Measurements from ENCODE around the gene TRIM17.

The TRIM17 gene

GRCh38 chr1:228416217-228416933 lies at the start of gene TRIM17:
Gene TRIM17 (minus strand): TSS chr1:228416861. CDS start chr1:228415072, 1,789 bp downstream.
- peak in 1 of 14 donors; percentile 23 for DNase-seq

DNA sequence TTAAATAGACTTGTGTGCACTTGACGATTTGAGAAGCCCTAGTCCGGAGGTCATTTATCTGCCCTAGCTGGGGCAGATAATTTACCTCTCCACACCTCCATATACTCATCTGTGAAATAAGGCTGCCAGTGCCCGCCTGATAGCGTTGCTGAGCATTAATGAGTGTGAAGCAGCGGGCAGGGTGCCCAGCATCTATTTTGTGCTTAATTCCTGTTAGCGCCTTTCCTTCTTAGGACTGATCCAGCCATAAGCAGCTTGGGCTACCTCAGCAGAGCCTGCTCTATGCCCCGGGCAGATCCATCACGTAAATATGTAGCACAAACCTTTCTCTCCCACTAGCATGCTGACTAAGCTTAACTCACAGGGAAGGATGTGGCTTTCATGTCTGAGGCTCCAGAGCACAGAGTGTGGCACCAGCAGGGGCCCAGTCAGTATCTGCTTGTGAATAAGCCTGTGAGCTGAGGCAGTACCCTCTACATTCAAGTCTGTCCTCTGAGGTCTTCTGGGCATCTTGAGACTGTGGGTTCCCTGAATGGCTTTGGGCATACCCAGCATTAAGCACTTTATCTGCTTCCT lies 49.0 kb upstream of the TRIM17 start:
- no peak for DNase-seq

DNA sequence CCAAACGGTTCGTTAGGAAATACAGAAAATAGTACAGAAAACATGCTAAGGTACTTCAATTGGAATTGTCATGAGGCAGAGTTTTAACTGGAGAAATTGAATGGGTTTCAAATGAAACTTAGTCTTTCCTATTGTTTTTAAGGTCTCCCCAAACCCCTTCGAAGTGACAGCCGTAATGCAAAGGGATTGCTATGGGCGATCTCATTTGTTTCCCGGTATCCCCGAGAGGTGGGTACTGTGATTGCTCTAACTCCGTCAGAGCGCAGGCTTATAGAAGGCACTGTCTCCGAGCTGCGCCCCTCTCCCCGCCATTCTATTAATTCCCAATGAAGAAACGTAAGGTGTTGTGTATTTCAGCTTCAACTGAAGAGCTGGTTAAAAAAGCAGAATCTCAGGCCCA lies 48.5 kb upstream of the TRIM17 start:
- no peak for DNase-seq

DNA sequence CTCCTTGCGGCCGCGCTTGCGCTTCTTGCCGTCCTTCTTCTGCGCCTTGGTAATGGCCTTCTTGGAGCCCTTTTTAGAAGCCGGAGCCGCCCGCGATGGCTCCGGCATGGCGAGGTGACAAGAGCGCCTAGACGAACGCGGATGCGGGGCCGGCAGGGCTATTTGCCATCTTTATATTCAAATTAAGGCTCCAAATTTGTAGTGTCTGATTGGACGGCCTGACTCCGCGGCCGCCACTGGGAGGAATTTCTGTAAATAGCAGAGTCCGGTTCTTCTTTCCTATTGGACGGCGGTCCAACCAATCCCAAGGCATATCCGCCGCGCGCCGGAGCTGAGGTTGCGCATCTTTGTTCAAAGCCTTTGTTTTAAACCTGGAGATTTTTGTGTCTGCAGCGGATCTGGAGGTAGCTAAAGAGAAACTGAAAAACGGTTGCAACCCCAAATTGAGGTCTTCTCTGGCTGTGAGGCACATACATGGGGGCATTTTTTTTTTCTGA lies 47.9 kb upstream of the TRIM17 start:
- DNase-seq: peak in 13 of 14 donors; percentile 14 to 93 (median 58)

- no peak for DNase-seq
Measured at GRCh38 chr1:228463559-228464455, 47.1 kb upstream of the TRIM17 start.

DNA sequence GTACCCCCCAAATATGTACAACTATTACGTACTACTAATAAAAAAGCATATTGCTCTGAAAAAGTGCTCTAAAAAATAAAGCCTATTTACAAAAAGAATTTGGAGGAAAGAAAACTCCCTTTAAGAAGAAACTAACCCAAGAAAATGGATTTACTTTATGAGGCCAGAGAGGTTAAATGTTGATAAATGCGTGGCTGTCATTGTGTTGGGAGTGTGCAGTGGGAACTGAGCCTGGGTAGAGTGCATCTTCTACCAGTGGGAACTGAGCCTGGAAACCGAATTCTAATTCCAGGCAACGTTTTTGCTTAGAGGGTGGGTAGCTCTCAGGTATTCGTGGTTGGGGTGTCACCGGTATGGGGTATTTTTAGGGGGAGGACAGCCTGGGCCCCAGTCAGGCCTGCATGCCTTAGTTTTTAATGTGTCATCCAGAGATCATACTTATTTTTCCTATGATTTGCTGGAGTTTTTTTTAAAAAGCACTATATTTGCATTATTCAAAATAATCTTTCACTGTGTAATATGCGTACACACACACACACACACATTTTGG lies 46.4 kb upstream of the TRIM17 start:
- no peak for DNase-seq

DNA sequence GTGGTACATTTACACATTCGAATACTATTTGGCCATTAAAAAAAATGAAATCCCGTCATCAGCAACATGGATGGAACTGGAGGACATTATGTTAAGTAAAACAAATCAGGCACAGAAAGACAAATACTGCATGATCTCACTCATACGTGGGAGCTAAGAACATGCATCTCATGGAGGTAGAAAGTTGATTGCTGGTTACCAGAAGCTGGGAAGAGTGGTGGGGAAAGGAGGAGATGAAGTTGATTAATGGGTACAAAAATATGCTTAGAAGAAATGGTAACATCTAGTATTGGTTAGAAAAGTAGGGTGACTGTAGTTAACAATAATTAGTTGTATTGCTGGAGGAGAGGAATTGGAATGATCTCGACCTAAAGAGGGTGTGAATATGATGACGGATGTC lies 45.9 kb upstream of the TRIM17 start:
- no peak for DNase-seq

- DNase-seq: no peak
Measured at GRCh38 chr1:228460821-228461220, 44.2 kb upstream of the TRIM17 start.

GRCh38 chr1:228459091-228459993 lies 42.7 kb upstream of the TRIM17 start:
- peak in 4 of 14 donors; percentile 8 to 79 (median 10) for DNase-seq

DNA sequence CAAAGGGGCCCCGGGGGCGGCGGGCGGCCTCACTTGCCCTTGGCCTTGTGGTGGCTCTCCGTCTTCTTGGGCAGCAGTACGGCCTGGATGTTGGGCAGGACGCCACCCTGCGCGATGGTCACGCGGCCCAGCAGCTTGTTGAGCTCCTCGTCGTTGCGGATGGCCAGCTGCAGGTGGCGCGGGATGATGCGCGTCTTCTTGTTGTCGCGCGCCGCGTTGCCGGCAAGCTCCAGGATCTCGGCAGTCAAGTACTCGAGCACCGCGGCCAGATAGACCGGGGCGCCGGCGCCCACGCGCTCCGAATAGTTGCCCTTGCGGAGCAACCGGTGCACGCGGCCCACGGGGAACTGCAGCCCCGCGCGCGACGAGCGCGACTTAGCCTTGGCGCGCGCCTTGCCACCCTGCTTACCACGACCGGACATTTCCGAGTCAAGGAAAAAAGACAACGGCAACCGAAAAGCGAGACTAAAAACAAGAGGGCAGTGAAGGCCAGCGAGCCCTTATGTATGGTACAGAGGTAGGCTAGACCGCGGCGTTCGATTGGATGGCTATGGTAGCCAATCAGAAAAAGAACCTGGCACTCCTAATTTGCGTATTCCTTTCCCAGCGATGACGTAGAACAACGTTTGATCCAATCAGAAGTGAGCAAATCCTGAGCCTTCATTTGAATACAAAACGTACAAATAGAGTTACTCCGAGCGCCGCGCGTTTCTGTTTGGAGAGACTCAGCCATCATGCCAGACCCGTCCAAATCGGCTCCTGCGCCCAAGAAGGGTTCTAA lies 40.9 kb upstream of the TRIM17 start:
- DNase-seq: peak; percentile 15 to 99 (median 76)

GRCh38 chr1:228457017-228457395 lies 40.3 kb upstream of the TRIM17 start:
- peak in 1 of 14 donors; percentile 59 for DNase-seq

DNA sequence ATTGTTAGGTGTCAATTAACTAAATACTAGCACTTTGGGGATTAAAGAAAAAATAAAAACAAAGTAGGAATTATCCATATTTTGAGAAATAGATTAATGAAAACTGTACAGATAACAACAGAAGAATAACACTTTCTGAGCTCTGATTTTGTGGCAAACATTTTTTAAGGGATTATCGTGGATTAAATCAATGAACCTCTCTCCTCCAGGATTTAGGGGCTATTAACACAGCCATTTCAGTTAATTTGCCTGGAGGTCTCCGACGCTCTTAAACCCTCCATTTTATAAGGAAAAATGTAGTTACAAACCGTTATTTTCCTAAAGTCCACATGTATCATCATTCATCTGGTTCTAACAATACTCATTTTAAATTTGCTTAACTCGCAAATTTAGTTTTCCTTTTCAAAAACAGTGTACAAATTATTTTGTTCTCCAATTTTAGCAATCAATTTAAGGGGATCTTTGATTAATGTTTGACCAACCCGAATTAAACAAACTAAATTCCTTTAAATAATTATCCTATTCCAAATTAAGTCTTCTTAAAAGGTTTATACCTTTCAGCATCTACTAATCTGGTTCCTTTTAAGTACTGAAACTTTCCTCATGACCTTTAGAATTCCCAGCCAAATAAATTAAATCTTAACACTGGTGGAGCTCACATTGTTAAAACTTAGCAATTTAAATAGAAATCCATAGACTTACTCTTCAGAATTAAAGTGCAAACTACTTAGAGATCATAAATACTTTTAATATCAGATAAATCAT lies 39.8 kb upstream of the TRIM17 start:
- DNase-seq: no peak

GRCh38 chr1:228455715-228456114 lies 39.1 kb upstream of the TRIM17 start:
- DNase-seq: peak in 1 of 14 donors; percentile 26

GRCh38 chr1:228454238-228454637 lies 37.6 kb upstream of the TRIM17 start:
- no peak for DNase-seq

- no peak for DNase-seq
Measured at GRCh38 chr1:228453614-228454013, 37.0 kb upstream of the TRIM17 start.

GRCh38 chr1:228453022-228453560 lies 36.4 kb upstream of the TRIM17 start:
- no peak for DNase-seq

DNA sequence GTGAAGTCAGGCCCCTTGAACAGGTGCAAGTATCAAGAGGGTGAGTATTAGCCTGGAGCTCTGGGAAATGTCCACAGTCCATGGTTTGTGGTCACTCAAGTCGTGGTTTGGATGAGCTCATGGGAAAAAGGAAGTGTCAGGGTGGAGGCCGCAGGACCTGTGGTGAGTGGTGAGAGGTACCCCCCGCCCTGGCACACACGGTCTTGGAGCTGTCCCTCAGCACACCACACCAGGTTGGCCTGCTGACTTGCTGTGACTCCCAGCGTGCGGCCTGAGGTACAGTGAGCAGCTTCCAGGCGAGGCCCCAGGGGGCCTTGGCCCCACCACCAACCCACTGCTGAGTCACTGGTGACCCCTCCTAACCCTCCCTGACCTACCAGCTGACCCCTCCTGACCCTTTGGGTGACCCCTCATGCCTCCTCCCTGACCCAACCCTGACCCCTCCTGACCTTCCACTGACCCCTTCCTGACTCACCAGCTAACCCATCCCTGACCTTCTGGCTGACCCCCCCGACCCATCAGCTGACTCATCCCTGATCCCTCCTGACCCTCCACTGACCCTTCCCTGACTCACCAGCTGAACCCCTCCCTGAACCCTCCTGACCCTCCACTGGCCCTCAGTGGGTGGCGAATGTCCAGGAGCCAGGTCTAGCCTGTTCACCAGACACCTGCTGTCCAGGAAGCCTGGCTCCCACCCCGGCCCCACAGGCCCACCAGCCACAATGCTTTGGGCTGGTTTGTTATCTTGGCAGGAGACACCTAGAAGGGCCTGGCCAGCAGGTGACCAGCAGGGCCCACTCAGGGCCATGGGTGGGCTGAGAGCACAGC lies 35.7 kb upstream of the TRIM17 start:
- DNase-seq: no peak

GRCh38 chr1:228450200-228450599 lies 33.5 kb upstream of the TRIM17 start:
- no peak for DNase-seq

DNA sequence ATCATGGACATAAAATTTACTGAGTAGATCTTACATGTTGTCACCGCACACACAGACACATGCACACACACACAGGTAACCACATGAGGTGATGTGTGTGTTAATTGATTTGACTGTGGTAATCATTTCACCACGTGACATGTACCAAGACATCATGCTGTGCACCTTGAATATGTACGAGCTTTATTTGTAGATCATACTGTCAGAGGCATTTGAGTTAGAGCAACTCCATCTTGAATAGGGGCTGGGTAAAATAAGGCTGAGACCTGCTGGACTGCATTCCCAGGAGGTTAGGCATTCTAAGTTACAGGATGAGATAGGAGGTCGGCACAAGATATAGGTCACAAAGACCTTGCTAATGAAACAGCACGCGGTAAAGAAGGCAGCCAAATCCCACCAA lies 31.7 kb upstream of the TRIM17 start:
- DNase-seq: no peak
